HAP-1 (cell line): ENCODE data around the gene URGCP.
A peak's percentile ranks its signal among the peaks of the same experiment; 100 is the strongest.

Experiments used
- DNase-seq, 2 experiments: peaks; one replicate each; pipeline ENCODE4 v3.0.0-alpha.2; 2016 to 2020; ENCODE audit warnings: low spot score in 2 of 2
- H3K27me3 ChIP-seq: fragments of 250-450 bp; sonication (Bioruptor Pico); 2 replicates; pipeline ENCODE4 v1.5.1; 2020; ENCODE audit warnings: low read depth, mild to moderate bottlenecking, moderate library complexity
- H3K36me3 ChIP-seq: fragments of 250-450 bp; sonication (Bioruptor Pico); replicated peaks from 2 replicates; pipeline ENCODE4 v1.5.1; 2020; ENCODE audit warnings: mild to moderate bottlenecking
- H3K4me1 ChIP-seq: fragments of 250-450 bp; sonication (Bioruptor Pico); 2 replicates; pipeline ENCODE4 v1.5.1; 2020; ENCODE audit warnings: mild to moderate bottlenecking
- H3K4me3 ChIP-seq: fragments of 250-450 bp; sonication (Bioruptor Pico); 2 replicates; pipeline ENCODE4 v1.5.1; 2020; ENCODE audit warnings: mild to moderate bottlenecking, moderate library complexity
- H3K9me3 ChIP-seq: fragments of 250-450 bp; sonication (Bioruptor Pico); 2 replicates; pipeline ENCODE4 v1.5.1; 2020; ENCODE audit warnings: mild to moderate bottlenecking, moderate library complexity
- in situ Hi-C: fragments of 300-500 bp; cut with MboI; formaldehyde crosslinking; loops from 3 replicates; pipeline ENCODE4 v1.14.3; 2020; ENCODE audit warnings: low sequenced_read_pairs, inconsistent platforms, mixed read lengths

Gene URGCP, protein sequence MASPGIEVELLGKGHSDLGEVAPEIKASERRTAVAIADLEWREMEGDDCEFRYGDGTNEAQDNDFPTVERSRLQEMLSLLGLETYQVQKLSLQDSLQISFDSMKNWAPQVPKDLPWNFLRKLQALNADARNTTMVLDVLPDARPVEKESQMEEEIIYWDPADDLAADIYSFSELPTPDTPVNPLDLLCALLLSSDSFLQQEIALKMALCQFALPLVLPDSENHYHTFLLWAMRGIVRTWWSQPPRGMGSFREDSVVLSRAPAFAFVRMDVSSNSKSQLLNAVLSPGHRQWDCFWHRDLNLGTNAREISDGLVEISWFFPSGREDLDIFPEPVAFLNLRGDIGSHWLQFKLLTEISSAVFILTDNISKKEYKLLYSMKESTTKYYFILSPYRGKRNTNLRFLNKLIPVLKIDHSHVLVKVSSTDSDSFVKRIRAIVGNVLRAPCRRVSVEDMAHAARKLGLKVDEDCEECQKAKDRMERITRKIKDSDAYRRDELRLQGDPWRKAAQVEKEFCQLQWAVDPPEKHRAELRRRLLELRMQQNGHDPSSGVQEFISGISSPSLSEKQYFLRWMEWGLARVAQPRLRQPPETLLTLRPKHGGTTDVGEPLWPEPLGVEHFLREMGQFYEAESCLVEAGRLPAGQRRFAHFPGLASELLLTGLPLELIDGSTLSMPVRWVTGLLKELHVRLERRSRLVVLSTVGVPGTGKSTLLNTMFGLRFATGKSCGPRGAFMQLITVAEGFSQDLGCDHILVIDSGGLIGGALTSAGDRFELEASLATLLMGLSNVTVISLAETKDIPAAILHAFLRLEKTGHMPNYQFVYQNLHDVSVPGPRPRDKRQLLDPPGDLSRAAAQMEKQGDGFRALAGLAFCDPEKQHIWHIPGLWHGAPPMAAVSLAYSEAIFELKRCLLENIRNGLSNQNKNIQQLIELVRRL

DNA sequence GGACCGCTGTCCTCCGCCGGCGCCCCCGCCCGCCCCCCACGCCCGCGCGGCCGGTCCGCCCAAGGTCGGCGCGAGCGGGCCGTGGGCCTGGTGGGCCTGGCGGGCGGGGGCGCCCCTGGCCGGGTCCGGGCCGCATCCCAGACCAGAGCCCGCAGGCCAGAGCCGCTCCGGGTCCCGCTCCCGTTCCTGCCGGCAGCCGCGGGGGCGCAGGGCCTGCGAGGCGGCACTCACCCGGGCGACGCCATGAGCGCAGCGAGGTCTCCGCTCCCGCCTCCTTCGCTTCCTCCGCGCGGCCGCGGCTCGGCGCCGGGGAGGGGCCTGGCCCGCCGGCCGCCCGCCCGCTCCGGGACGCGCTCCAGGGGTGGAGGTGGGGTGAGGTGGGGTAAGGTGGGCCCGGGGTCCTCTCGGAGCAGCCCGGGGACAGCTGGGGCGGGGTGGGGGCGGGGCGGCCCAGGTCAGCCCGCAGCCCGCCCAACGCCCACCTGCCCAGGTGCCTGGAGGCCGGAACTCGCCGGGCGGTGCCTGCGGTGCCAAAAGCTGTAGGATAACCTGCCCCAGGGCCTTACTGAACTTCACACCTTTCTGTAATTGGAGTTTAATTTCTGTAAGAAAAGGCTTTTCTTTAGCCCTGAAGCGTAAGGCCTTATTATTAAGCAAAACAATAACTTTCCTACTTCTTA, at the start of gene URGCP:
Gene URGCP, minus strand, starts transcription at position 266 of the 680 bp plus-strand sequence. Its CDS starts 21 bp downstream, at position 245.
- Histone ChIP-seq H3K4me3 (peak within 1 kb of the TSS; percentile 47), H3K4me1 (peaks cover 6% of the 10 kb centered on the region; the same call in 1 of the 2 replicates), H3K9me3 (no peaks in the 10 kb centered on the region), H3K27me3 (no peaks in the 10 kb centered on the region), H3K36me3 (no peaks in the 10 kb centered on the region)
- peak in 1 of 2 experiments; percentile 63 for DNase-seq
- in situ Hi-C loops = no loop called here

DNA sequence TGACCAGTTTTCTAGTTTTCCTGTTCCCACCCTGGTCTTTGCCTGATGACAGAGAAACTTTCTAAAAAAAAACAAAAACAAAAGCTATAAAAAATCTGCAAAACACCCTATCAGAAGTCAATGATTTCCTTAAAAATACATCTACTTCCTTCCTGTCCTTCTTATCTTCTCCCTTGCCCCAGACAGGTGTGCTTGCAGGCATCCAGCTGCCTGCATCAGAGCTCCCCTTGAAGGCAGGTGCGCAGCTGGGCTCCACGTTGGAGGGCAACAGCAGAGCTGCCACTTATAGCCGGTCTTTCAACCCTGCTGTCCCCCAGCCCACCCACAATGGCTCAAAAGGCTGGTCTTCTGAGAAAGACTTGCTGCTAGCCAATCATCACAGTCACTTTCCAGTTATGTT, 49.6 kb upstream of the URGCP start:
- H3K9me3 ChIP-seq = no peaks in the 10 kb centered on the region; the same call in 1 of the 2 replicates
- in situ Hi-C loops = no loop called here
- no peak overlapping the region for H3K4me3 ChIP-seq
- H3K36me3 ChIP-seq = peaks cover 3% of the 10 kb centered on the region
- DNase-seq = no peak
- H3K4me1 ChIP-seq = no peaks in the 10 kb centered on the region
- H3K27me3 ChIP-seq = no peaks in the 10 kb centered on the region

DNA sequence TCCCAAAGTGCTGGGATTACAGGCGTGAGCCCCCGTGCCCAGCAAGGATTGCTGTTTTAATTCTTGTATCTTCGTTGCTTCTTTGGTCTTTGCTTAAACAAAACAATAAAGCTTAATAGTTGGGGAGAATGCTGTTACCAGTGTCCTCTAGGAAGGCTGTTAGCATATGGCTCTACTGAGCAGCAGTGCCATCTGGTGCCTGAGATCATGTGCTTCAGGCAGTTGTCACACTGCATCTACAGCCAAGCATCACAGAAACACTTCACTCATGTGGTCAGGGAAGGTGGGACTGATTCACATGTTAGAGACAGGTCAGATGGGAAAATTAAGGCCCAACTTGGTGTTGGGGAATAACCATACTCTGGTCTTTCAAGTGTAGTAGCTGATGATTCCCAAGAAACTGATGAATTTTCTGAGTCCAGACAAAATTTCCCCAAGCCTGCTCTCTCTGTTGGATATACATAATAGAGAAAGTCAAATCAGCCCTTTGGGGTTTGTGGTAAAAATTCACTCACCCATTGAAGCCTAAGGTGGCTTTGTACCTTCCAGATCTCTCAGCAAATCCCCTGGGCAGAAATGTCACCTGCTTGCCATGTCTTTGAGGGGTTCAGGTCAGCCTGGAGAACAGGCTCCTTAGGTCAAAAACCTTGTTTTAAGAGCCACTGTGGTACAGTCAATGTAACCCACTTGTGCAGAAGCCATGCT, 48.3 kb upstream of the URGCP start:
- H3K27me3 ChIP-seq = no peaks in the 10 kb centered on the region
- H3K36me3 ChIP-seq = peaks cover 3% of the 10 kb centered on the region
- peak in 1 of 2 experiments; percentile 41 for DNase-seq
- H3K4me3 ChIP-seq = no peak overlapping the region
- H3K4me1 ChIP-seq = no peaks in the 10 kb centered on the region
- in situ Hi-C loops = no loop called here
- no peaks in the 10 kb centered on the region for H3K9me3 ChIP-seq

DNA sequence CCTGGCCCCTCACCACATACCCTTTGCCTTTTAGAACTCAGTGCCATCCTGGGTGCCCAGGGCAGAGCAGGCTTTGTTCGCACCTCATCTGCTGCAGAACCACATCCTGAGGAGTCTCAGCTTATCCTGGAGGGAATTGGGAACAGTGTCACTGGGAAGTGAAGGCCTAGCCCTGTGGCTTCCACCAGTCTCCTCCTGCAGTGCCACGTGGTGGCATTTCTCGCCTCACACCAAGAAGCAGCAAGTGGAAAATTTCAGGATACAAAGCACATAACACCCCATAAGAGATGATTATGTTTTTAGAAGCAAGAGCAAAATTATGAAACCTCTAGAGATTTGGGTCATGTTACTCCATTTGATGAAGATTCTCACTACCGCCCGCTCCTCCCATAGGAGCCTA, 46.7 kb upstream of the URGCP start:
- Histone ChIP-seq H3K9me3 (no peaks in the 10 kb centered on the region), H3K4me3 (no peak overlapping the region), H3K4me1 (no peaks in the 10 kb centered on the region), H3K36me3 (peaks cover 3% of the 10 kb centered on the region), H3K27me3 (no peaks in the 10 kb centered on the region)
- in situ Hi-C loops = no loop called here
- no peak for DNase-seq

DNA sequence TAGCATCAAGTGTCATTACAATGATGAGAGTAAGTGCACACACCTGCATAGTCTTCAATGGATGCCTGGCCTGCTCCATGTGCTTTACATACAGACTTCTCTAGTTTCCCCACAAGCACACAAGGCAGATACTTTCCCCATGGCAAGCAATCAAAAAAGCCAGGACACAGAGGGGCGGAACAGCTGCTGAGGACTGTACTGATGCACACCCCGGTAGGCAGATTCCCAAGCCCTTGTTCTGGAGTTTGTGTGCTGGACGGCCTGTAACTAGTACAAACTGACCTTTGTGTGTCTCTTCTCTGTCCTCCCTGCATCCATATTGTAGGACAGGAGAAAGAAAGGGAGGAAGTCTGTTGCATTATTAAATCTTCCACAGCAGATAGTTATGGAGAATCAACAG, 45.6 kb upstream of the URGCP start:
- Histone ChIP-seq H3K36me3 (peaks cover 3% of the 10 kb centered on the region), H3K4me3 (no peak overlapping the region), H3K27me3 (no peaks in the 10 kb centered on the region), H3K4me1 (no peaks in the 10 kb centered on the region), H3K9me3 (no peaks in the 10 kb centered on the region)
- DNase-seq = no peak
- in situ Hi-C loops = no loop called here

DNA sequence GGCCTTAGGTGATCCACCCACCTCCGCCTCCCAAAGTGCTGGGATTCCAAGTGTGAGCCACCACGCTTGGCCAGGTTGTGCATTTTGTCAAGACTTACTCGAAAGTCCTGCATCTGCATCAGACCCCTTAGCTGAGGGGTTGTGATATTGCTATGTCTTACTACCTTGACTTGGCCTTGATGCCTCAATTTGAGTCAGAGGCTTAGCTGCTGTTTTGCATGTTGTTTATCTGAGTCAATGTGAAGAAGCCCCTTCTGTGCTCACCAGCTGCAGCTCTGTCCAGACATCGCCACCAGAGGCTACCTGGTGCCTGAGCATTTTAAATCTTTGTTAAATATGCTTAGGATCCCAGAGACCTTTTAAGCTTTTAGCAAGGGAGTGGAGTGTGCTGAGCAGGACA, 37.9 kb upstream of the URGCP start:
- in situ Hi-C loops = no loop called here
- H3K27me3 ChIP-seq = no peaks in the 10 kb centered on the region
- H3K9me3 ChIP-seq = no peaks in the 10 kb centered on the region
- H3K4me3 ChIP-seq = no peak overlapping the region
- DNase-seq = no peak
- no peaks in the 10 kb centered on the region for H3K4me1 ChIP-seq
- H3K36me3 ChIP-seq = no peaks in the 10 kb centered on the region; the same call in 1 of the 2 replicates

DNA sequence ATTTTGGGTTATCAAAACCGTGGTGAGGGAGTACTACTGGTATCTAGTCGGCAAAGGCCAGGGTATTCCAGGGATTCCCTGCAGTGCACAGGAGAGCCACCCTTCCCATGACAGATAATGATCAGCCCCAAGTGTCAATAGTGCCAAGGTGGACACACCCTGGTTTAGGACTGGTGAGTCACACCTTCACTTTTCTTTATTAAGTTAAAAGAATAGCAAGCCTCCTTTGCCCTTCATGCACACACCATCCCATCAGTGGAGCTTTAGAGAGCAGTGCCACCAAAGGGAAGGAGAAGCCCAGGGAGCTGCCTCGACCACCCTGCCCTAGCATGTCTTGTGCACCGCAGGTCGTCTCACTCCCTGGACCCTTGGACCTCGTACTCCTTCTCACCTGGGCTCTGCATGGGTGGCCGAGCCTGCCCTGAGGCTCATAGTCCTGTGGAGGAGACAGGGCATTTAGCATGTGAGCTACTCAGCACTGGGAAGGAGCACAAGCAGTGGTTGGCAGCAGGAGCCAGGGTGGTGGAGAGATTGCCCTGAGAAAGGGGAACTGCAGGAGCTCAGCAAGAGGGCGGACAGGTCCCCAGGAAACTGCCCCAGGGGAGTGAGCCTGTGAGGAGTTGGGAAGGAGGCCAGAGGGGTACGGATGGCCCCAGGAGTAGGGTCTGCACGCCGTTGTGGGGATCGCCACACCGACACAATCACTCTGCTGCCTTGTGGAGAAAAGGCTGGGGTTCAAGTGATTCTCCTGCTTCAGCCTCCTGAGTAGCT, 37.2 kb upstream of the URGCP start:
- no peaks in the 10 kb centered on the region for H3K27me3 ChIP-seq
- no peaks in the 10 kb centered on the region for H3K4me1 ChIP-seq
- H3K9me3 ChIP-seq = no peaks in the 10 kb centered on the region
- no peaks in the 10 kb centered on the region; the same call in 1 of the 2 replicates for H3K36me3 ChIP-seq
- H3K4me3 ChIP-seq = no peak overlapping the region
- in situ Hi-C loops = no loop called here
- no peak for DNase-seq

DNA sequence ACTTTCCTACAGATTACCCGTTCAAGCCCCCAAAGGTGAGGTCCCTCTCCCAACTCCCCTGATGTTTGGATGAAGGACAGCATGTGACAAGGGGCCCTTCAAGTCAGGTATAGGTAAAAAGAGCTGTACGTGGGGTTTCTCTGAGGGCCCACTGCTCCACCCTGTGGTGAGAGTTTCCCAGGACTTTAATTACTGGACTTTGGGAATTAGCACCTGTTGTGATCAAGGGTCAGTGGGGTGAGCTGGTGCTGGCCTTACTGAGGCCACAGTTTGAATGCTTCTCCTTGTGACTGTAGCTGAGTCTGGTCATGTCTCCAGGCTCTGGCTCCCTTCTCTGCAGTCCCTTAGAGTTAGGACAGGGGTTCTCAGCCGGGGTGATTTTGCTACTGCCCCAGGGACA, 36.6 kb upstream of the URGCP start:
- no peak for DNase-seq
- H3K9me3 ChIP-seq = no peaks in the 10 kb centered on the region
- no peak overlapping the region for H3K4me3 ChIP-seq
- H3K27me3 ChIP-seq = no peaks in the 10 kb centered on the region
- in situ Hi-C loops = no loop called here
- no peaks in the 10 kb centered on the region for H3K4me1 ChIP-seq
- H3K36me3 ChIP-seq = no peaks in the 10 kb centered on the region; the same call in 1 of the 2 replicates

DNA sequence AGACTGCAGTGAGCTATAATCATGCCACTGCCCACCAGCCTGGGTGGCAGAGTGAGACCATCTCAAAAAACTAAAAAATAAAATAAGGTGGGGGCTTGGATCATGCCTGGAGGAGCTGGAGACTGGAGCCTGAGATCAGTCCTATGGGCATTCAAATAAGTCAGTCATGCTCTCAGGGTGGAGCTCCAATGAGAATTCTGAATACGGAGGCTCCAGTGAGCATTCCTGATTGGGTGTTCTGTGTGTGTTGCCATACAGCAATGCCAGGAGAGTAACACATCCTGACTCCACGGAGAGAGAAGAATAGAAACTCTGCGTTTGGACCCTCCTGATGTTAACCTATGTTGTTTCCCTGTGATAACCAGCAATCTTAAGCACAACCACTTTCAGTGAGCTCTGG, 35.9 kb upstream of the URGCP start:
- Histone ChIP-seq H3K27me3 (no peaks in the 10 kb centered on the region), H3K4me1 (no peaks in the 10 kb centered on the region), H3K9me3 (no peaks in the 10 kb centered on the region), H3K4me3 (no peak overlapping the region), H3K36me3 (no peaks in the 10 kb centered on the region)
- no peak for DNase-seq
- in situ Hi-C loops = no loop called here

DNA sequence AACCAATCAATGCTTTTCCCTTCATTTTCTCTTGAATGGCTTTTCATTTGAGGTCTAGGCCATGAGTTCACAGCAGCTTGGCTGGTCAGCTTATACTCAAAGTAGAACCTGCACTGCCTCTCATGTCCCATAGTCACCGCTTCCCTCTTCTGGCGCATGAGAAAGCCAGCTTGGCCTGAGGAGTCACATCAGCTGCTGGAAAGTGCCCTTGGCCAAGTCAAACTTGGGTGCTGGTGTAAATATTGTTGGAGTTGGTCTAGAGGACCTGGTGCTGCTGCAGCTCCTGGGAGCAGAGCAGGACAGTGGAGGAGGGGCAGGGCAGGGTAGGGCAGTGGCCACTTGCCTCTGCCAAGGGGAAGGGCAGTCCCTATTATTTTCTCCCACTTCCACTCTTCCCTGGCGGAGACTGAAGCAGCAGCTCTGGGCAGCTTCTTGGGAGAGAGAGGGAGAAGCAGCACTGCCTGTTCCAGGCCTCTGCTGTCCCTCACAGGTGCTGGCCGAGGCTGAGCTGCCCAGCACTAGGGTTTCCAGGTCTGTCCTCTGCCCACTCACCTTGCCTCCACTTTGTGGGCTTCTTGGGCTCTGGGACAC, 32.6 kb upstream of the URGCP start:
- no peak for DNase-seq
- Histone ChIP-seq H3K27me3 (no peaks in the 10 kb centered on the region), H3K9me3 (no peaks in the 10 kb centered on the region), H3K36me3 (no peaks in the 10 kb centered on the region), H3K4me3 (no peak overlapping the region), H3K4me1 (no peaks in the 10 kb centered on the region)
- in situ Hi-C loops = no loop called here

DNA sequence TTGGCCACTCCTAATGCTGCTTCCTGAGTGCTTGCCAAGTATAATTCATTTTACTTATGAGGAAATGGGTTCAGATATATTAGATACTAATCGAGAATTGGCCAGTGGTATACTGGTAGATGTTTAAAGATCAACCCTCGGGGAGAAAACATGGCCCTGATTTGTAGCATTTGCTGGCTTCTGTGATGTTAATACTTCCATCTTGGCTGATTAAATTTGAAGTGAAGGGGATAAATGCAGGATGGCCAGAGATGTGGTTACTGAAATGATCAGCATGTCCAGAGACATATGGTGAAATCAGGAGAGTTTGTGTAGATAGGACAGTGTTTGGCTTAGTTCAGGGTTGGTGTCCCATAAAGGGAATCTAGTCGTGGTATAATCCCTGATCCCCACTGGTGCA, 31.0 kb upstream of the URGCP start:
- H3K36me3 ChIP-seq = no peaks in the 10 kb centered on the region
- no peak for DNase-seq
- H3K4me3 ChIP-seq = no peak overlapping the region
- H3K4me1 ChIP-seq = no peaks in the 10 kb centered on the region
- H3K9me3 ChIP-seq = no peaks in the 10 kb centered on the region
- in situ Hi-C loops = no loop called here
- no peaks in the 10 kb centered on the region for H3K27me3 ChIP-seq

DNA sequence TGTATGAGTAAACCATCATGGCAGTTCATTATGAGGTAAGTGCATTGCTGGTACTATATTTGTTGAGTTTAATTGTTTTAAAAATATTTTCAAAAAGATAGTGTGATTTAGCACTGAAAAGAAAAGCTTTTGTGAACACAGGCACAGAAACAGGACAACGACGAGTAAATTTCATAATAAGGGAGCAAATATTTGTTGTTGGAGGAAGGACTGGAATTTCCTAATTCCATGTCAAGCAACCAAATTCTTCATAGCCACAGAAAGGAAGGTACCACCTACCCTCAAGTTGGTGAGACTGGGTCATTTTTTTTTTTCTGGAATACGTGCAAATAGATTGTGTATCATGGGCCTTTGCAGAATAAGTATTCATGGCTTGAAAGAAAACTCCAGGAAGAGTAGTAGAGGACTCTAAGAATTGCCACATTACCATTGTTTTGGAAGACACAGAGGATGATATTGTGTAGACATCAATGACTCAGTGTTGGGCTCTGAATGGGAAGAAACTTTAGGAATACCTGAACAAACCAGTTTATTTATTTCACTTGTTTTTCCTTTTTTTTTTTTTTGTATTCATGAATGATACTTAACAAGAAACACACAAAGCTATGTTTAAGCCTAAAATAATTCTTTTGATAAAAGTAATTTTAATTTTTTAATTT, 27.6 kb upstream of the URGCP start:
- no peak overlapping the region for H3K4me3 ChIP-seq
- no peaks in the 10 kb centered on the region for H3K4me1 ChIP-seq
- in situ Hi-C loops = no loop called here
- no peaks in the 10 kb centered on the region for H3K9me3 ChIP-seq
- no peak for DNase-seq
- H3K27me3 ChIP-seq = no peaks in the 10 kb centered on the region
- no peaks in the 10 kb centered on the region for H3K36me3 ChIP-seq
